H54 (cell line): ENCODE data around the gene UBR4.

Source experiments
- DNase-seq: peaks from one replicate; pipeline ENCODE4 v3.0.0; 2011; ENCODE audit warnings: low spot score, mixed read lengths; ENCODE audit not compliant: insufficient read length
- FAIRE-seq: peaks from 3 replicates; lab custom pipeline; 2011; peaks lifted over from hg19 to GRCh38; lab: Jason Lieb, UNC
- POLR2A ChIP-seq: IDR thresholded peaks from 2 replicates; pipeline ENCODE4 v1.6.1; 2011; ENCODE audit warnings: low read depth, mild to moderate bottlenecking, low read length

The UBR4 gene

GRCh38 chr1:19055701-19056100 lies 154.4 kb downstream of the UBR4 start:
- DNase-seq (no peak), FAIRE-seq (no peak)
- no peak for TF ChIP-seq POLR2A

GRCh38 chr1:19055001-19055400 lies 155.1 kb downstream of the UBR4 start:
- DNase-seq (no peak), FAIRE-seq (no peak)
- no peak for TF ChIP-seq POLR2A

DNA sequence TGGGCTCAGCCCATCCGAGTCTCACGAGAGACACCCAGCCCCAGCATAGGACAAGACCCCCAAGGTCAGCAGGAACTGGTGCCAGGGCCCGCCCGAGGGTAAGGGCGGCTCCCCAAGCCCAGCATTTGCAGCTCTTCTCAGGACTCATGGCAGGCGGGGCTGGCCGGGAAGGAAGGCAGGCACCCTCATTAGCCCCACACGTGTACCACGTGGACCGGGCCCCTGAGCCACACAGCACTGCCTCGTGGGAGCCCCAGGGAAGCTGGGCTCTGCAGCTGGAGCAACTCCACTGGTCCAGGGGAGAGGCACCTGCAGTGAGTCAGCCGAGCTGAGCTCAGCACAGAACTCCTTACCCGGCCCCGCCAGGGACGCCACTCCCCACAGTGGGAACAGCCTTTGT lies 155.8 kb downstream of the UBR4 start:
- DNase-seq, result no peak
- FAIRE-seq, result no peak
- no peak for TF ChIP-seq POLR2A

GRCh38 chr1:19053486-19053885 lies 156.6 kb downstream of the UBR4 start:
- TF ChIP-seq POLR2A, result no peak
- FAIRE-seq (no peak), DNase-seq (no peak)

GRCh38 chr1:19049798-19050197 lies 160.3 kb downstream of the UBR4 start:
- DNase-seq (no peak), FAIRE-seq (no peak)
- TF ChIP-seq POLR2A, result no peak

- TF ChIP-seq POLR2A, result no peak
- no peak for FAIRE-seq
Measured at GRCh38 chr1:19049128-19049768, 160.8 kb downstream of the UBR4 start.

DNA sequence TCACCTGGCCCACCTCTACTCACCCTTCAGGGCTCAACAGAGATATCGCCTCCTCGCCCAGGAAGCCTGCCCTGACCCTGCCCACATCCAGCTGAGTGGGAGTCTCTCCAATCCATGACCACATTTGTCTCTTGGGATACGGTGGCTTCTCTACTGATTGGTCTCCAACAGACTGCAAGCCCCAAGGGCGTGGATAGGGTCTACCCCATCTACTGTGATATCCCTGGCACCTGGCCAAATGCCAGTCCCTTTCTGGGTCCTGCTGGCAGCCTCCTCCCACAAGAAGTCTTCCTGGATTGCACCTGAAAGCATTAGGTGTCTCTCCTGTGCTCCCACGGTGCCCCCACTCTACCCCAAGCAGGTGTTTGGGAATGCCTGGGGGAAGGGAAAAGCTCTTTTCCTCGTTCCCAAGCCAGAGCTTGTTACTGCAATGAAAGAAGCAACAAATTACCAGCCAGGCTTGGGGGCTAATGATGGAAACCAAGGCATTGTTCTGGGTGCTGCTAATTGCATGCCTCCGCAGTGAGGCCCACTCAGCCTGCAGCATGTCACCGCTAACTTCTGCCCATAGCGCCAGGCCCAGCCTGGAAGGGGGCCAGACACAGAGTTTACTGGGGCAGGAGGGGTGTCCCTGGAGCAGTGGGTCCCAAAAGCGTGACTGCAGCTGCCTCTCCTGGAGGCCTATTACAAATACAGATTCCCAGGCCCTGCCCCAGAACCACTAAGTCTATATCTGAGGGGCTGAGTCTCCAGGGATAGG lies 162.9 kb downstream of the UBR4 start:
- TF ChIP-seq POLR2A, result no peak
- DNase-seq (no peak), FAIRE-seq (no peak)

More at GRCh38 chr1:19049128-19049768, 160.8 kb downstream of the UBR4 start:
- no peak for DNase-seq

GRCh38 chr1:19045898-19046880 lies 163.9 kb downstream of the UBR4 start:
- DNase-seq, result no peak
- TF ChIP-seq POLR2A, result no peak
- no peak for FAIRE-seq

DNA sequence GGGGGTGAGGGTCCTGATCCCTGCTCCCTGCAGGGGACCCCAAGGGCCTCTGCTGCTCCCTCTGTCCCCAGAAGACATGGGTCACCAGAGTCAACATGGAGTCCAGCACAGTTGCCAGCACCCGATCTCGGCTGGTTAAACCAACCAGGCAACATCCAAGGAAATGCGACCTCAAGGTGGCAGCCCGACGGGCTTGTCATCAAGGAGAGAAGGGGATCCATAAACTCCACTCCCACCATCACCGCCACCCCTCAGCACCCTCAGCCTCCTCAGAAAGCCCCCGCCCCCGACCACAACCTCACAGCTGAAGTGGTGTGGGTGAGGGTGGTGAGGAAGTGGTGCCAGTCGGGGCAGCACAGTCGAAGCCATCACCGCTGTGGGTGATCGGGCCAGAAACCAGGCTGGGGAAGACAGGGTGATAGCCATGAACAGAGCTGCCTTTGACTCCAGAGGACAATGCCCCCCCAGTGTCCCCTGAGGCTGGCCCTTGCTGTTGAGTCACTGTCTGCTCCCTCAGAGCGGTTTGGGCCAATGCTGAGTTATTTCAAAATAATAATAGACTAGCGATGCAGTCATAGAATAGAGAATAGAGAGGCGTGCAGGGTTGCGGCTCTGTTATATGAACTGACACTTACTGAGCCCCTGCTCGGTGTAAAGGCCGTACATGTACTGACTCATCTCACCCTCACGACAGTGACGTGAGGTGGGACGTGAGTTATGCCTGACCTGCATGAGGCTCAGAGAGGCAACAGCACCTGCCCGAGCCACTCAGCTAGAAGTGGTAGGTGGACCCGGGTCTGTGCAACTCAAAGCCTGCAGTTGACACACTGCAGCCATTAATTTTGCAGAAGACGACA lies 164.9 kb downstream of the UBR4 start:
- no peak for DNase-seq
- no peak for FAIRE-seq
- TF ChIP-seq POLR2A, result no peak

DNA sequence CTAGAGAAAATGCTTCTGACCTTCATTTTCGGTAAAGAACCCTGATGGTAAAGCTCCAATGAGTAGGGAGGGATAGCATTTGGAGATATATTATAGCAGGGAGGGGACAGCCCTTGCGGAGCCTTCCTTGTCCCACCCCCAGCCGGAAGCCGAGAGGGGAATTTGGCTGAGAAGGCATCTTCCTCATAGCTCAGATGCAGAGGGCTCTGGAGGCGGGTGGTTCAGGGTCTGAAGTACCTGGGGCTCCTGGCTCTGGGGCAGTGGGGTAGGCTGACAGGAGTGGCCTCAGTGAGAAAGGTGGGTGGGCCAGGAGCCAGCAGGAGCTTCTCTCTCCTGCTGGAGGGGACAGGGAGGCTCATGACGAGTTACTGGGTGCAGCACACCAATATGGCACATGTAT lies 165.6 kb downstream of the UBR4 start:
- FAIRE-seq (no peak), DNase-seq (no peak)
- no peak for TF ChIP-seq POLR2A

- FAIRE-seq, result no peak
- DNase-seq, result no peak
Measured at GRCh38 chr1:19043579-19044443, 166.3 kb downstream of the UBR4 start.

GRCh38 chr1:19042675-19043578 lies 167.1 kb downstream of the UBR4 start:
- no peak for TF ChIP-seq POLR2A
- DNase-seq (no peak), FAIRE-seq (no peak)

More at GRCh38 chr1:19043579-19044443, 166.3 kb downstream of the UBR4 start:
- no peak for TF ChIP-seq POLR2A
